GM18951 (cell line): Measurements from ENCODE around the gene ELP4.

Experiments
- POLR2A ChIP-seq: IDR thresholded peaks from 4 replicates; pipeline ENCODE4 v1.6.1; 2011; ENCODE audit warnings: mild to moderate bottlenecking; ENCODE audit not compliant: insufficient read length, insufficient read depth; ENCODE audit errors: extremely low read depth
- in situ Hi-C: fragments of 300-500 bp; cut with MboI; formaldehyde crosslinking; loops from one replicate; pipeline ENCODE4 v1.12.0; 2022; ENCODE audit warnings: low sequenced_read_pairs, mixed read lengths, inconsistent platforms; ENCODE audit not compliant: unreplicated experiment

Gene ELP4

GRCh38 chr11:31817054-31817620 is 307.6 kb downstream of the ELP4 start:
- no peak for TF ChIP-seq POLR2A
- in situ Hi-C loops = no loop called here

DNA sequence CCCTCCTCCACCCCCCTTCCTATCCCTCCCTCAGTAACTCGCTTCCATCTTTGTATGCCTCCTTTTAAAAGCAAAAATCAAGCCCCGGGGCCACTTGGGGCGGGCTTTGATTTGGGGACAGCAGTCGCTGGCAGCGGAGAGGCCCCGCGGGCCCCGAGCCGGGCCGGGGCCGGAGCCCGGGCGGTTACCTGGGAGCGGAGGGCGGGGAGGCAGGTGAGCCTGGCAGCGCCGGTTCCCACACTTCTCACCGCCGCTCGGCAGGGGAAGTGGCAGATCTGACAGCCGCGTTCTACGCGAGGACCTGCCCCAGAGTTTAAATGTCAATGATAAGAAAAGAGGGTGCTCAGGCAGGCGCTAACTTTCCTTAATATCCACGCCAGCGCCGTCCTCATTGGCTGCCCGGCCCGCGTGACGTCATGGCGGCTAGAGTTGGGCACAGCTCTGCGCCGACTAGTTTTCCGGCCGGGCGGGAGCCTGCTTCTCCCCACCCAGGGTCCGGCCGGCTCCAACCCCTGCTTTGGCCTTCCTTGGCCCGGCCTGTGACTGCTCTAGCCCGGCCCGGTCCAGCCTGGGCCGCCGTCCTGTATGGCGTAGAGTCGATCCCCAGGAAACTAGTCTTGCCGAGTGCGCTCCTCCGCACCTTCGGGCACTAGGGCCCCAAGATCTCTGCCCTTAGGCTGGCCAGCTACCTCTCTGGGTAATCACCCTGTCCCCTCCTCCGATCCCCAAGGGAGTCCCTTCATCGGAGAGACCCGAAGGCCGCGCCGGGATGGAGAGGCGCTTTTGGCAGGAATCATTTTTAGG is 308.3 kb downstream of the ELP4 start:
- in situ Hi-C loops = no loop called here
- no peak for TF ChIP-seq POLR2A

- in situ Hi-C loops = no loop called here
- no peak for TF ChIP-seq POLR2A
Measured at GRCh38 chr11:31818425-31818755, 308.8 kb downstream of the ELP4 start.

DNA sequence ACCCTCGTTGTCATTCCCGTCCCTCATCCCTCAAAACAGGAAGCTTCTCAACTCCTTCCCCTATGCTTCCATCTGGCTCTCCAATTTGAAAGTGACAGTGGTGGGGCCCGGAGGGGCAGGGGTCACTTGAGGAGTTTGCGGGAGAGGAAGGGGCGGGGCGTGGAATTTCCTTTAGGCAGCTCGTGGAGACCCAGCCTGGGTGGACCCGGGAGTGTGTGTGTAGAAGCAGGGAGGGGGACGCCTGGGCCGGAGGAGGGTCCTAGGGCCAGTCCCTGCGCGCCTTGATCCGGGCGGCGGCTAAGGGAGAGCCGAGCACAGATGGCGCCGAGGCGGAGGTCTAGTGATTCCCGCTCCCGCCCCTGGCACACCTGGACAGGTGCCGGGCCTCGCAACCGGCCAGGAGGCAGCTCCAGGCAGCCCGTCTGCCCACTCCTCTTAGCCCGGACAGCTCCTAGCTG is 309.3 kb downstream of the ELP4 start:
- in situ Hi-C loops = no loop called here
- TF ChIP-seq POLR2A = no peak

DNA sequence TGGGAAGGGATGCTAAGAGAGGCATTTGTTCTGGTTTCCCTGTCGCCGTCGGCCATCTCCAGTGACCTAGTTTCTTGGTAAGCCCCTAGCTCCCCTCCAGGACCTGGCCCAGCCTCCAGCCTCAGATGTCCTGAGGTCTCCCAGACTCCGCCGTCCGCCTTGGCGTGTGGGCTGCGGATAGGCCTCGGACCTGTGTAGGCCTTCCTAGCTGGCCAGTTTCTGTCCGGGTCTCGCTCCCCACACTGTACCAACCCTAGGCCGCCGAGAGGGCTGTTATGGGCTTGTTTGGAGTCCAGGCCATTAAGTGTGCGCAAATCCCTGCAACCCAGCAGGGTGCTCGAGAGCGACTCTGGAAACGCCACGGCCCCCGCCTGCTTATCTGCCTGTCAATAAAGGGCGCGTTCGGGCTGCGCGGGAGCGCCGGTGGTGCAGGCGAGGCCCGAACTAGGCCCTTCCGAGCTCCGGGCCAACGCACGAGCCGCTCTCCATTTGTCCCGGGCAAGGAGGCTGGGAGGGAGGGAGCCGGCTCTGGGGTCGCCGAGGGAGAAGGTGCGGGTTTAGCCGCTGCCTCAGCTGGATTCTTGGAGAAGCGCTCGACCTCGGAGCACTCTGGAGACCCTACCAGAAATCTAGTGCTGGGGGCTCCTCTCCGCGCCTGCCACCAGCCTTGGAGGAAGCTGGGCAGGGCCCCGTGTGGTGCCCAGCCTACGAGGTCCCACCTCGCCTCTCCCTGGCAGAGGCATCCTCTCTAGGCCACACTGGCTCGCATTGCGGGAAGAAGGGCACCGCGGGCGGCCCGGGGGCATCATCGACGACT is 310.3 kb downstream of the ELP4 start:
- TF ChIP-seq POLR2A = no peak
- in situ Hi-C loops = no loop called here

- in situ Hi-C loops = no loop called here
- no peak for TF ChIP-seq POLR2A
Measured at GRCh38 chr11:31820438-31820818, 310.9 kb downstream of the ELP4 start.

DNA sequence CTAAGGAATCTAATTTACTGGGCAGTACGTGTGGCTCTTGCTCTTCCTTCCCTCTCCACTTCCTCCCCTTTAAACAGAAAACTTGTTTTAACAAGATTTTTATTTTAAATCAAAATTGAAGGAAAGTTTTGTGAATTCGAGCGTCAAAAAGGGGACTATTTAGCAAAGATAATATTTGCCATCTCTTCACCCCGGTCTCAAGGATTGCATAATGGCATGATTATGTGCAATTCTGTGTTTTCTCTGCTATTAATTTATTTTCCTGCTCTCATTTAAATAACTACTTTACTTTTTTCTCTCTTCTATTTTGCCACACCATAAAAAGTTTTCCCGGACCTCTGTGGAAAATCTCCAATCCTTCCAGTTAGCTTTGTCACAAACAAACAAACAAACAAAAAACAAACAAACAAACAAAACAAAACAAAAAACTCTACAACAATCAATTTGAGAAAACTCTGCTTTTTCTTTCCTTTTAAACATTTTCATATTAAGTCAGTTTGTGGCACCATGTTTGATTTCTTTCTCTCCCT is 311.7 kb downstream of the ELP4 start:
- in situ Hi-C loops = no loop called here
- no peak for TF ChIP-seq POLR2A

DNA sequence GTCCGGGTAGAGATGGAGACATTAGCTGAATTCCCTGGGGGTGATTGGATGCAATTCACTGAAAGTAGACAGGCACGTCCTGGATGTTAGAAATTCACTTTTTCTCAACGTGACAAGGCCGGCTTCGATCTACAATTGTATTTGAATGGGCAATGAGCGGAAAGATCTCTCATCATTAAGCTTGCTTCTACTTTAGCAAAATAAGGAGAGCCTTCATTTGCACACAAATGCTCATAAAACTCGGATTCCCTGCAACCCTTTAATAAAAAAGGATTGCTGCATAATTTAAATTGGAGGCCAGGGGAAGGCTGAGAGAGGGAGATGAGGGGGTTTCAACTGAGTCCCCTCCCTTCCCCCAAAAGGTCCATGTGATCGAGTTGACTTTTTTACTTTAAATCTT is 312.2 kb downstream of the ELP4 start:
- TF ChIP-seq POLR2A = no peak
- in situ Hi-C loops = no loop called here

DNA sequence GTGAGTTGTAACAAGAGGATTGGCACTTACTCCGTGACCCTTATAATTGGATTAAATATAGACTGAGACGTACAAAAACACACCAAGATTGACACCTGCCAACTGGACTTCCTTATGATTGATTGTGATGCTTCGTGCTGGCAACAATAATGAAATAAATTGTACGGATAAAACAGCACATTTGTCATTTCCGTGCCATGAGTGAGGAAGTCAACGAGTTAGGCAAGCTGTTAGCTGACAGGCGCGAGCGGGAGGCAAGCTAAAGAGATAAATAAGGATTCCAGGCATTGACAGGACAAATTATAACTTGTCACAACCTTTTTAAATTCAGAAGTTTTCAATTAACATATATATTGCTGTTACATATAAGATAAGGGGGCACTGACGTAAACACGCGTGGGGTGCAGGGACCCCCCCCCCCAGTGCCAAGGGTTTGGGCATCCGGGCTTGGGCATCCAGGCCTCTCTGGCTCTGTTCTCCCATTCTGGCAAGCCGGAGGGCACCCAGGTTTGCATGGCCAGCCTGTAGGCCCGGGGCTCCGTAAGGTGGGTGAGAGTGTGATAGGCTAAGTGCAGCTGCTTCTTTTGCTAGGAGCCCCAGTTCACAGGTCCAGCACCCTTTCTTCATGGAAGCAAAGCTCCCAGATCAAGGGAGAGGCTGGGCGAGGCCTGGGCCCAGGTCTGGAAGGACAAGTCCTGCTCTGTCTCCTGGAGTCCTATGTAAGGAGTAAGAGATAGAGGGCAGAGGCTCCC is 312.8 kb downstream of the ELP4 start:
- in situ Hi-C loops = no loop called here
- TF ChIP-seq POLR2A = no peak

GRCh38 chr11:31822927-31823643 is 313.5 kb downstream of the ELP4 start:
- TF ChIP-seq POLR2A = no peak
- in situ Hi-C loops = no loop called here

GRCh38 chr11:31823644-31824331 is 314.2 kb downstream of the ELP4 start:
- no peak for TF ChIP-seq POLR2A
- in situ Hi-C loops = no loop called here
